Measurements from ENCODE around the gene TCAIM.

The TCAIM gene

GRCh38 chr3:44338010-44338827 is at the start of gene TCAIM:
TSS of gene TCAIM (plus strand) at chr3:44338766. CDS start at chr3:44354783, 16,017 bp downstream.
- TF ChIP-seq SUZ12 (IDR thresholded peaks at IDR 0.05; ENCODE audit: extremely low read depth, insufficient read depth, insufficient read length) (no peak), ZNF274 (IDR thresholded peaks at IDR 0.05; ENCODE audit: low read depth, low read length) (no peak), YY1 (IDR thresholded peaks at IDR 0.05; ENCODE audit: insufficient read depth, insufficient read length) (no peak)
- H3K9ac ChIP-seq (ENCODE audit: insufficient read length, low read depth): peak within 1 kb of the TSS; percentile 94
- peaks cover 6% of the 10 kb centered on the region for H3K36me3 ChIP-seq (ENCODE audit: insufficient read depth, insufficient read length, low read length)
- no peaks in the 10 kb centered on the region for H3K4me1 ChIP-seq (ENCODE audit: insufficient read depth, insufficient read length)
- no peaks in the 10 kb centered on the region; the same call in 1 of the 2 replicates for H3K9me3 ChIP-seq (ENCODE audit: insufficient read depth, low read length)
- no peaks in the 10 kb centered on the region for H3K27me3 ChIP-seq (ENCODE audit: insufficient read depth, insufficient read length)
- peak within 1 kb of the TSS; percentile 83 for H3K4me3 ChIP-seq (ENCODE audit: insufficient read length, low read depth)
- peak; percentile 96 for DNase-seq (ENCODE audit: low read depth, low spot score)

GRCh38 chr3:44289882-44290462 is 48.6 kb upstream of the TCAIM start:
- no peak for DNase-seq (ENCODE audit: low read depth, low spot score)
- H3K9me3 ChIP-seq (ENCODE audit: insufficient read depth, low read length): no peaks in the 10 kb centered on the region
- no peaks in the 10 kb centered on the region for H3K36me3 ChIP-seq (ENCODE audit: insufficient read depth, insufficient read length, low read length)
- no peaks in the 10 kb centered on the region for H3K4me1 ChIP-seq (ENCODE audit: insufficient read depth, insufficient read length)
- H3K27me3 ChIP-seq (ENCODE audit: insufficient read depth, insufficient read length): no peaks in the 10 kb centered on the region
- TF ChIP-seq YY1 (IDR thresholded peaks at IDR 0.05; ENCODE audit: insufficient read depth, insufficient read length) (no peak), ZNF274 (IDR thresholded peaks at IDR 0.05; ENCODE audit: low read depth, low read length) (no peak), SUZ12 (IDR thresholded peaks at IDR 0.05; ENCODE audit: extremely low read depth, insufficient read depth, insufficient read length) (no peak)
- no peak overlapping the region for H3K4me3 ChIP-seq (ENCODE audit: insufficient read length, low read depth)
- no peak overlapping the region for H3K9ac ChIP-seq (ENCODE audit: insufficient read length, low read depth)

- no peak for DNase-seq (ENCODE audit: low read depth, low spot score)
- H3K36me3 ChIP-seq (ENCODE audit: insufficient read depth, insufficient read length, low read length): no peaks in the 10 kb centered on the region
- H3K4me3 ChIP-seq (ENCODE audit: insufficient read length, low read depth): no peak overlapping the region
- no peaks in the 10 kb centered on the region for H3K4me1 ChIP-seq (ENCODE audit: insufficient read depth, insufficient read length)
- no peak for TF ChIP-seq YY1 (IDR thresholded peaks at IDR 0.05; ENCODE audit: insufficient read depth, insufficient read length)
- no peak for TF ChIP-seq SUZ12 (IDR thresholded peaks at IDR 0.05; ENCODE audit: extremely low read depth, insufficient read depth, insufficient read length)
- TF ChIP-seq ZNF274 (IDR thresholded peaks at IDR 0.05; ENCODE audit: low read depth, low read length): no peak
- H3K27me3 ChIP-seq (ENCODE audit: insufficient read depth, insufficient read length): no peaks in the 10 kb centered on the region
- H3K9ac ChIP-seq (ENCODE audit: insufficient read length, low read depth): no peak overlapping the region
- H3K9me3 ChIP-seq (ENCODE audit: insufficient read depth, low read length): no peaks in the 10 kb centered on the region
Measured at GRCh38 chr3:44292276-44292675, 46.3 kb upstream of the TCAIM start.

GRCh38 chr3:44292947-44293346 is 45.6 kb upstream of the TCAIM start:
- Histone ChIP-seq H3K9me3 (ENCODE audit: insufficient read depth, low read length) (no peaks in the 10 kb centered on the region), H3K9ac (ENCODE audit: insufficient read length, low read depth) (no peak overlapping the region), H3K27me3 (ENCODE audit: insufficient read depth, insufficient read length) (no peaks in the 10 kb centered on the region), H3K4me3 (ENCODE audit: insufficient read length, low read depth) (no peak overlapping the region), H3K36me3 (ENCODE audit: insufficient read depth, insufficient read length, low read length) (no peaks in the 10 kb centered on the region), H3K4me1 (ENCODE audit: insufficient read depth, insufficient read length) (no peaks in the 10 kb centered on the region)
- no peak for DNase-seq (ENCODE audit: low read depth, low spot score)
- TF ChIP-seq YY1 (IDR thresholded peaks at IDR 0.05; ENCODE audit: insufficient read depth, insufficient read length) (no peak), ZNF274 (IDR thresholded peaks at IDR 0.05; ENCODE audit: low read depth, low read length) (no peak), SUZ12 (IDR thresholded peaks at IDR 0.05; ENCODE audit: extremely low read depth, insufficient read depth, insufficient read length) (no peak)

GRCh38 chr3:44297255-44297654 is 41.3 kb upstream of the TCAIM start:
- no peak overlapping the region for H3K9ac ChIP-seq (ENCODE audit: insufficient read length, low read depth)
- H3K9me3 ChIP-seq (ENCODE audit: insufficient read depth, low read length): no peaks in the 10 kb centered on the region
- TF ChIP-seq SUZ12 (IDR thresholded peaks at IDR 0.05; ENCODE audit: extremely low read depth, insufficient read depth, insufficient read length): no peak
- TF ChIP-seq ZNF274 (IDR thresholded peaks at IDR 0.05; ENCODE audit: low read depth, low read length): no peak
- no peak for TF ChIP-seq YY1 (IDR thresholded peaks at IDR 0.05; ENCODE audit: insufficient read depth, insufficient read length)
- no peak overlapping the region for H3K4me3 ChIP-seq (ENCODE audit: insufficient read length, low read depth)
- H3K27me3 ChIP-seq (ENCODE audit: insufficient read depth, insufficient read length): no peaks in the 10 kb centered on the region
- H3K36me3 ChIP-seq (ENCODE audit: insufficient read depth, insufficient read length, low read length): no peaks in the 10 kb centered on the region
- no peaks in the 10 kb centered on the region for H3K4me1 ChIP-seq (ENCODE audit: insufficient read depth, insufficient read length)
- no peak for DNase-seq (ENCODE audit: low read depth, low spot score)

- H3K4me3 ChIP-seq (ENCODE audit: insufficient read length, low read depth): no peak overlapping the region
- no peaks in the 10 kb centered on the region for H3K4me1 ChIP-seq (ENCODE audit: insufficient read depth, insufficient read length)
- no peak overlapping the region for H3K9ac ChIP-seq (ENCODE audit: insufficient read length, low read depth)
- H3K9me3 ChIP-seq (ENCODE audit: insufficient read depth, low read length): no peaks in the 10 kb centered on the region
- no peak for TF ChIP-seq YY1 (IDR thresholded peaks at IDR 0.05; ENCODE audit: insufficient read depth, insufficient read length)
- TF ChIP-seq SUZ12 (IDR thresholded peaks at IDR 0.05; ENCODE audit: extremely low read depth, insufficient read depth, insufficient read length): no peak
- no peak for TF ChIP-seq ZNF274 (IDR thresholded peaks at IDR 0.05; ENCODE audit: low read depth, low read length)
- H3K36me3 ChIP-seq (ENCODE audit: insufficient read depth, insufficient read length, low read length): no peaks in the 10 kb centered on the region
- no peak for DNase-seq (ENCODE audit: low read depth, low spot score)
- H3K27me3 ChIP-seq (ENCODE audit: insufficient read depth, insufficient read length): no peaks in the 10 kb centered on the region
Measured at GRCh38 chr3:44301746-44302145, 36.8 kb upstream of the TCAIM start.

- H3K9me3 ChIP-seq (ENCODE audit: insufficient read depth, low read length): no peaks in the 10 kb centered on the region
- H3K4me1 ChIP-seq (ENCODE audit: insufficient read depth, insufficient read length): no peaks in the 10 kb centered on the region
- H3K9ac ChIP-seq (ENCODE audit: insufficient read length, low read depth): no peak overlapping the region
- TF ChIP-seq SUZ12 (IDR thresholded peaks at IDR 0.05; ENCODE audit: extremely low read depth, insufficient read depth, insufficient read length) (no peak), ZNF274 (IDR thresholded peaks at IDR 0.05; ENCODE audit: low read depth, low read length) (no peak), YY1 (IDR thresholded peaks at IDR 0.05; ENCODE audit: insufficient read depth, insufficient read length) (no peak)
- H3K36me3 ChIP-seq (ENCODE audit: insufficient read depth, insufficient read length, low read length): no peaks in the 10 kb centered on the region
- H3K27me3 ChIP-seq (ENCODE audit: insufficient read depth, insufficient read length): no peaks in the 10 kb centered on the region
- H3K4me3 ChIP-seq (ENCODE audit: insufficient read length, low read depth): no peak overlapping the region
- DNase-seq (ENCODE audit: low read depth, low spot score): no peak
Measured at GRCh38 chr3:44309500-44309899, 29.1 kb upstream of the TCAIM start.

All from NT2/D1 (cell line).